PC-9 (cell line): ENCODE data around the gene POLR2J3.
"Not testable (repeated sequence)": the region's sequence is repeated elsewhere in the genome, so short reads cannot be mapped to it uniquely, and the experiment has no call there.

Experiments used
- CTCF ChIP-seq: fragments of 200-600 bp; sonication (generic); conservative IDR thresholded peaks from 2 replicates; pipeline ENCODE4 v1.6.1; 2017; ENCODE audit warnings: mixed run types, antibody characterized with exemption, mild to moderate bottlenecking, moderate library complexity
- EZH2 ChIP-seq: fragments of 200-600 bp; sonication (generic); IDR thresholded peaks from 2 replicates; pipeline ENCODE4 v1.8.0; 2017; ENCODE audit warnings: antibody characterized with exemption, low read depth

- not testable (repeated sequence) for TF ChIP-seq CTCF, EZH2
These were observed 38.8 kb upstream of the POLR2J3 start for GRCh38 chr7:102611013-102611674.
